HCT116 (cell line): ENCODE data around the gene FHIT. TPM values are rescaled to one million over a fixed set of nuclear protein-coding genes. Genes with fewer than 3 reads are reported as not detected.

Source experiments
- ATAC-seq: fragments of 200-7000 bp; cut with Tn5 transposase; 2 replicates; pipeline ENCODE4 v1.9.1; 2020; ENCODE audit warnings: mild to moderate bottlenecking, moderate library complexity
- BruUV-seq: library from RNA; stranded (reverse); fragments of 400-500 nt; replicated peaks from 2 replicates; lab custom pipeline; 2021; lab: Mats Ljungman, UMichigan
- CTCF ChIA-PET: fragments of 300-600 bp; sonication (Branson Sonifier 250); formaldehyde crosslinking; loops from one replicate; lab custom pipeline; 2021; ENCODE audit warnings: antibody characterized with exemption; lab: Charles Lee
- POLR2A ChIA-PET: fragments of 300-600, 350-600 bp; sonication (Branson Sonifier 250); formaldehyde crosslinking; loops from one replicate; lab custom pipeline; 2021; ENCODE audit warnings: antibody characterized with exemption; lab: Charles Lee
- RAD21 ChIA-PET, 2 experiments: fragments of 300-600 bp; sonication (Branson Sonifier 250); formaldehyde crosslinking; loops; one replicate each; lab custom pipeline; 2023; ENCODE audit warnings: low total read pairs in 2 of 2; ENCODE audit not compliant: uncharacterized antibody in 2 of 2, unreplicated experiment in 2 of 2, low non-redundant PET in 1 of 2; lab: Charles Lee
- DNase-seq: peaks from one replicate; pipeline ENCODE4 v3.0.0-alpha.2; 2010; ENCODE audit warnings: low read depth, low spot score
- H2AFZ ChIP-seq: fragments of 200-600 bp; shearing (Covaris generic), sonication (generic); 2 replicates; pipeline ENCODE4 v1.6.1; 2017; ENCODE audit warnings: low read depth, mixed run types, mixed read lengths, antibody characterized with exemption, low read length; ENCODE audit not compliant: poor library complexity, severe bottlenecking
- H3K27ac ChIP-seq: 2 replicates; pipeline ENCODE4 v1.5.1; 2012; ENCODE audit warnings: low read depth, low read length
- H3K27me3 ChIP-seq: fragments of 200-600 bp; sonication (generic); 2 replicates; pipeline ENCODE4 v1.6.1; 2016; ENCODE audit warnings: mixed run types, low read length, mixed read lengths; ENCODE audit not compliant: insufficient read depth
- H3K36me3 ChIP-seq, 2 experiments: fragments of 200-500 bp in 1 of 2; fragments of 200-600 bp in 1 of 2; sonication (Bioruptor generic) in 1 of 2; sonication (generic) in 1 of 2; 2 replicates each; pipeline versions ENCODE4 v1.5.1 to v1.6.1; 2014 to 2016; ENCODE audit warnings: low read length in 2 of 2, inconsistent platforms in 1 of 2, mixed read lengths in 1 of 2, mixed run types in 1 of 2; ENCODE audit not compliant: insufficient read depth in 2 of 2, control insufficient read depth in 1 of 2
- H3K4me1 ChIP-seq, 2 experiments: fragments of 200-600 bp in 1 of 2; sonication (generic) in 1 of 2; 2 replicates each; pipeline versions ENCODE4 v1.5.1 to v1.6.1; 2012 to 2017; ENCODE audit warnings: low read length in 2 of 2, inconsistent platforms in 1 of 2, mild to moderate bottlenecking in 1 of 2, mixed read lengths in 1 of 2, mixed run types in 1 of 2, moderate library complexity in 1 of 2; ENCODE audit not compliant: insufficient read depth in 2 of 2, control insufficient read depth in 1 of 2
- H3K4me2 ChIP-seq: fragments of 200-600 bp; sonication (generic); 2 replicates; pipeline ENCODE4 v1.6.1; 2017; ENCODE audit warnings: mixed run types, low read length, mixed read lengths
- H3K4me3 ChIP-seq, 2 experiments: fragments of 200-600 bp in 1 of 2; sonication (generic) in 1 of 2; replicated peaks in 1 of 2; 2 replicates each; pipeline ENCODE4 v1.5.1; 2011 to 2016; ENCODE audit warnings: low read length in 2 of 2, control low read depth in 1 of 2, low read depth in 1 of 2, mild to moderate bottlenecking in 1 of 2, mixed read lengths in 1 of 2, mixed run types in 1 of 2
- H3K79me2 ChIP-seq: fragments of 200-600 bp; sonication (generic); 2 replicates; pipeline ENCODE4 v1.6.1; 2017; ENCODE audit warnings: mild to moderate bottlenecking, mixed run types, low read length, moderate library complexity, mixed read lengths; ENCODE audit not compliant: insufficient read depth
- H3K9ac ChIP-seq: fragments of 200-600 bp; sonication (generic); 2 replicates; pipeline ENCODE4 v1.6.1; 2016; ENCODE audit warnings: low read length, mixed read lengths
- H3K9me2 ChIP-seq: fragments of 200-600 bp; sonication (generic), shearing (Covaris generic); 2 replicates; pipeline ENCODE4 v1.6.1; 2017; ENCODE audit warnings: mixed run types, mild to moderate bottlenecking, moderate library complexity; ENCODE audit not compliant: insufficient read depth
- H3K9me3 ChIP-seq, 2 experiments: fragments of 200-500 bp in 1 of 2; fragments of 200-600 bp in 1 of 2; sonication (Bioruptor generic) in 1 of 2; sonication (generic) in 1 of 2; 2 replicates each; pipeline ENCODE4 v1.6.1; 2014 to 2017; ENCODE audit warnings: low read length in 2 of 2, mixed read lengths in 2 of 2, inconsistent platforms in 1 of 2, low read depth in 1 of 2, mild to moderate bottlenecking in 1 of 2, mixed run types in 1 of 2, moderate library complexity in 1 of 2; ENCODE audit not compliant: control insufficient read depth in 1 of 2, insufficient read depth in 1 of 2
- H4K20me1 ChIP-seq: fragments of 200-600 bp; sonication (generic), shearing (Covaris generic); 2 replicates; pipeline ENCODE4 v1.6.1; 2017; ENCODE audit warnings: mixed run types, mild to moderate bottlenecking, moderate library complexity; ENCODE audit not compliant: insufficient read depth
- ATF3 ChIP-seq: IDR thresholded peaks from 2 replicates; pipeline ENCODE4 v1.6.1; 2012
- CEBPB ChIP-seq: IDR thresholded peaks from 2 replicates; pipeline ENCODE4 v1.6.1; 2012; ENCODE audit warnings: low read depth
- EGR1 ChIP-seq: IDR thresholded peaks from 2 replicates; pipeline ENCODE4 v1.6.1; 2012; ENCODE audit warnings: low read depth
- EZH2 ChIP-seq: fragments of 200-600 bp; sonication (generic); IDR thresholded peaks from 2 replicates; pipeline ENCODE4 v1.6.1; 2017; ENCODE audit warnings: antibody characterized with exemption, mixed run types
- FOSL1 ChIP-seq: IDR thresholded peaks from 2 replicates; pipeline ENCODE4 v1.6.1; 2012; ENCODE audit warnings: low read depth
- RAD21 ChIP-seq: IDR thresholded peaks from 2 replicates; pipeline ENCODE4 v1.6.1; 2012; ENCODE audit warnings: low read depth, mild to moderate bottlenecking
- SP1 ChIP-seq: IDR thresholded peaks from 2 replicates; pipeline ENCODE4 v1.6.1; 2012; ENCODE audit warnings: low read depth
- ZFX ChIP-seq: fragments of 450-650 bp; IDR thresholded peaks from 2 replicates; pipeline ENCODE4 v1.6.1; 2017
- intact Hi-C: fragments of 100-400 bp; cut with micrococcal nuclease; formaldehyde crosslinking; loops from 2 replicates; pipeline ENCODE4 v1.10.0; 2022
- total RNA-seq: library from RNA; stranded (reverse); gene quantifications from one replicate; pipeline ENCODE4 v1.2.1, GENCODE V29; 2021; ENCODE audit not compliant: unreplicated experiment
- TF ChIP-seq, protein P1 (sequence below): IDR thresholded peaks from 2 replicates; pipeline ENCODE4 v1.6.1; 2011; ENCODE audit warnings: mild to moderate bottlenecking, low read length, moderate library complexity; ENCODE audit not compliant: insufficient replicate concordance; ENCODE audit errors: extremely low read depth

Gene FHIT
- total RNA-seq, 1 experiment from 2014 or later: 20.1 TPM

- Histone ChIP-seq H3K4me2 (no peak overlapping the region), H3K9ac (no peak overlapping the region), H2AFZ (no peak overlapping the region), H3K27ac (no peak overlapping the region), H3K9me2 (no peaks in the 10 kb centered on the region), H3K4me3 (no peak overlapping the region), H3K79me2 (no peaks in the 10 kb centered on the region), H3K9me3 (no peaks in the 10 kb centered on the region), H3K36me3 (no peaks in the 10 kb centered on the region), H4K20me1 (no peaks in the 10 kb centered on the region), H3K27me3 (no peaks in the 10 kb centered on the region), H3K4me1 (no peaks in the 10 kb centered on the region)
- BruUV-seq: no TSS peak
- DNase-seq: no peak
- ChIA-PET RAD21 (no interaction called here), POLR2A (no interaction called here), CTCF (no interaction called here)
- intact Hi-C loops: no loop called here
- TF ChIP-seq EGR1 (no peak), FOSL1 (no peak), RAD21 (no peak), EZH2 (no peak), SP1 (no peak), ZFX (no peak), CEBPB (no peak), ATF3 (no peak)
- TF ChIP-seq, protein P1, sequence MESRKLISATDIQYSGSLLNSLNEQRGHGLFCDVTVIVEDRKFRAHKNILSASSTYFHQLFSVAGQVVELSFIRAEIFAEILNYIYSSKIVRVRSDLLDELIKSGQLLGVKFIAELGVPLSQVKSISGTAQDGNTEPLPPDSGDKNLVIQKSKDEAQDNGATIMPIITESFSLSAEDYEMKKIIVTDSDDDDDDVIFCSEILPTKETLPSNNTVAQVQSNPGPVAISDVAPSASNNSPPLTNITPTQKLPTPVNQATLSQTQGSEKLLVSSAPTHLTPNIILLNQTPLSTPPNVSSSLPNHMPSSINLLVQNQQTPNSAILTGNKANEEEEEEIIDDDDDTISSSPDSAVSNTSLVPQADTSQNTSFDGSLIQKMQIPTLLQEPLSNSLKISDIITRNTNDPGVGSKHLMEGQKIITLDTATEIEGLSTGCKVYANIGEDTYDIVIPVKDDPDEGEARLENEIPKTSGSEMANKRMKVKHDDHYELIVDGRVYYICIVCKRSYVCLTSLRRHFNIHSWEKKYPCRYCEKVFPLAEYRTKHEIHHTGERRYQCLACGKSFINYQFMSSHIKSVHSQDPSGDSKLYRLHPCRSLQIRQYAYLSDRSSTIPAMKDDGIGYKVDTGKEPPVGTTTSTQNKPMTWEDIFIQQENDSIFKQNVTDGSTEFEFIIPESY: no peak
- no peak for ATAC-seq
Measured at GRCh38 chr3:61149236-61149635, 102.0 kb downstream of the FHIT start.
